HG02870 (cell line): Measurements from ENCODE around the gene PROSER2.

Source experiments
- ATAC-seq: cut with Tn5 transposase; IDR thresholded peaks from one replicate; pipeline ENCODE4 v1.9.1; 2021; ENCODE audit warnings: mild to moderate bottlenecking, moderate library complexity; ENCODE audit not compliant: unreplicated experiment

Gene PROSER2

GRCh38 chr10:11901833-11902475, 78.8 kb downstream of the PROSER2 start:
- no peak for ATAC-seq

- no peak for ATAC-seq
Observed at GRCh38 chr10:11902646-11903045, 79.5 kb downstream of the PROSER2 start.

GRCh38 chr10:11906714-11907113, 83.6 kb downstream of the PROSER2 start:
- ATAC-seq = no peak

- ATAC-seq = no peak
Observed at GRCh38 chr10:11907914-11908313, 84.8 kb downstream of the PROSER2 start.

- no peak for ATAC-seq
Observed at GRCh38 chr10:11908536-11908935, 85.4 kb downstream of the PROSER2 start.

GRCh38 chr10:11908991-11909390, 85.8 kb downstream of the PROSER2 start:
- ATAC-seq = no peak

GRCh38 chr10:11909618-11910017, 86.5 kb downstream of the PROSER2 start:
- no peak for ATAC-seq

GRCh38 chr10:11910102-11910501, 86.9 kb downstream of the PROSER2 start:
- ATAC-seq = no peak

- no peak for ATAC-seq
Observed at GRCh38 chr10:11913079-11913641, 90.0 kb downstream of the PROSER2 start.

- ATAC-seq = no peak
Observed at GRCh38 chr10:11918384-11918783, 95.2 kb downstream of the PROSER2 start.

- ATAC-seq = no peak
Observed at GRCh38 chr10:11919271-11919670, 96.1 kb downstream of the PROSER2 start.
